NCI-H82 (cell line): ENCODE measurements around the gene MMP15.
"Not testable (repeated sequence)": the region's sequence is repeated elsewhere in the genome, so short reads cannot be mapped to it uniquely, and the experiment has no call there.

Experiments
- DNase-seq: peaks from one replicate; lab custom pipeline; 2025; lab: John Stamatoyannopoulos, UW

The MMP15 gene

GRCh38 chr16:58025351-58026138, at the start of gene MMP15:
Gene MMP15, plus strand, starts transcription at chr16:58025754. Its CDS starts 597 bp downstream, at chr16:58026351.
- peak; percentile 85 for DNase-seq

DNA sequence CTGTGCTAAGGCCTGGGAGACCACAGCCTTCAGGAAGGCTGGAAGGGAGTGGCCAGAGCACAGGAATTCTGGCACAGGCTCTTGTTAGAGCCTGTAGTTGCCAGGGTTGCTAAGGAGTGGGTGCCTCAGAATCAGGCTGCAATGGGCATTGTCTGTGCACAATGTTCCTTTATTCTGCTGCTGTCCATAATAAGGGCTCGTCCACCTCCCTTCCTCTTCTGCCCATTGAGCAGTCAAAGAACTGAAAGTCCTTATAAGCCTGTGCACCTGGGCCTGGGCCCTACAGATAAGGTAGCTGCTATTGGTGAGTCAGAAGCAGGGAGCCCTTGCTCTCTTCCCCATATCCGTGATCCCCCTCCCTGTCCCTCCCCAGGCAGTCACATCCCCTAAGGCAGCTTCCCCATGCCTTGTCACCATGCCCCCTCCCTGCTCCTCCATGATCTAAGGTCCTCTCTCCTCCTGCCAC, 49.2 kb upstream of the MMP15 start:
- DNase-seq, result no peak

DNA sequence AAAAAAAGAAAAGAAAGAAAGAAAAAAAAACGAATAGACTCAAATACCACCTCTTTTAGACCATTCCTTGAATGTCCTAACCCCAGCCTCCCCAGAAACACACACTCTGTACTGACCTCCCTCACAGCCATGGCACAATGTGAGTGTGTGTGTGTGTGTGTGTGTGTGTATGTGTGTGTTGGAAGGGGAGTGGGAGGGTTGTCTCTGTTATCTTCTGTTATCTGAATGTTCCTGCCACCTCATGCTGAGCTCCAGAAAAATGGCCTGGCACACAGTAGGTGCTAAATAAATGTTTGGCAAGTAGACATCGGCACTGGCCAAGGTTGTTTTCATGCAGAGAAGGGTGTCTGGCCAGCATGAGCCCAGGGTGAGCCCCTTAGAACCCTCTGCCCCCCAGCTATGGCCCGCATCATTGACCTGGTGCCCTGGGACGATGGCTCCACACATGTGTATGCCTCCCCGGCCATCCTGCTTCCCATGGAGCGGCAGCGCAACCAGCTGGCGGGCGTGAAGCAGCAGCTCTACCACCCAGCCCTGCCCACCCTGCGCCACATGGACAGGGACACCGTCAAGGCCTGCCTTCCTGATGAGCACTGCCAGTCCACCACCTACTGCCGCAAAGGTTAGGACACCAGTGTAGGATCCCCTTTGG, 48.0 kb upstream of the MMP15 start:
- peak; percentile 26 for DNase-seq

DNA sequence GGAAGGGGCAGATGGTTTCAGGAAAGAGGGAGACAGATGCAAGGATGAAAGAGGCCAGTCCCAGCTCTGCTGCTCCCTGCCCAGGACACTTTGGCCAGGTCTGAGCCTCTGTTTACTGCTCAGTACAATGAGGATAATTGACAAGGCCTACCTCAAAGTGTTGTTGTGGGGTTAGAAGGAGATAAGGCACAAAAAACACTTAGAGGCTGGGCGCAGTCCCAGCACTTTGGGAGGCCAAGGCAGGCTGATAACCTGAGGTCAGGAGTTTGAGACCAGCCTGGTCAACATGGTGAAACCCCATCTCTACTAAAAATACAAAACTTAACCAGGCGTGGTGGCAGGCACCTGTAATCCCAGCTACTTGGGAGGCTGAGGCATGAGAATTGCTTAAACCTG, 47.5 kb upstream of the MMP15 start:
- not testable (repeated sequence) for DNase-seq

DNA sequence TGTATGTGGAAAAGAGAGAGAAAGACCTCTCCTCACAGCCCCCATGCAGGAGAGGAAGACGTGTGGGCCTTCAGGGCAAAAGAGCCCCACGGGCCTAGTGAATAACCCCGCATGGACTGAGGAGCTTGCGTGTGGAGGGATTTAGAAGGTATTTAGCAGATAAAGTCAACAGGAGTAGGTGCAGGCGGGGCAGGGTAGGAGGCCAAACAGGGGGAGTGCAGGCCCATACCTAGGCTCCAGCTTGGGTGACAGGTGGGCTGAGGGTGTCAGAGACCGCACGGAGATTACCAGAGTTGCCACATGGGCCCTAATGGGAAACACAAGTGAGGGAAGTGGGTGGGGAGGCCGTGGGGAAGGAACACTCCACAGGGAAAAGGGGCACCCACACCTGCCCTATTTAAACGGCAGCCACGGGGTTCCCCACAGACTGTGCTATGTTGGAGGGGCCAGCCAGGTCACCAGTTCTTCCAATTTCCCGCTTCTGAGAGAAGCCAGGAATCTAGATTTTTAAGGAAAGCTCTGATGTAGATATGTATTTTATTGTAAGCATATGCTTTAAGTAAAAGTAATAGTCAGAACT, 46.5 kb upstream of the MMP15 start:
- peak; percentile 66 for DNase-seq

- DNase-seq, result no peak
Measured at GRCh38 chr16:57981636-57982035, 43.9 kb upstream of the MMP15 start.

- DNase-seq, result no peak
Measured at GRCh38 chr16:57982385-57982784, 43.2 kb upstream of the MMP15 start.

DNA sequence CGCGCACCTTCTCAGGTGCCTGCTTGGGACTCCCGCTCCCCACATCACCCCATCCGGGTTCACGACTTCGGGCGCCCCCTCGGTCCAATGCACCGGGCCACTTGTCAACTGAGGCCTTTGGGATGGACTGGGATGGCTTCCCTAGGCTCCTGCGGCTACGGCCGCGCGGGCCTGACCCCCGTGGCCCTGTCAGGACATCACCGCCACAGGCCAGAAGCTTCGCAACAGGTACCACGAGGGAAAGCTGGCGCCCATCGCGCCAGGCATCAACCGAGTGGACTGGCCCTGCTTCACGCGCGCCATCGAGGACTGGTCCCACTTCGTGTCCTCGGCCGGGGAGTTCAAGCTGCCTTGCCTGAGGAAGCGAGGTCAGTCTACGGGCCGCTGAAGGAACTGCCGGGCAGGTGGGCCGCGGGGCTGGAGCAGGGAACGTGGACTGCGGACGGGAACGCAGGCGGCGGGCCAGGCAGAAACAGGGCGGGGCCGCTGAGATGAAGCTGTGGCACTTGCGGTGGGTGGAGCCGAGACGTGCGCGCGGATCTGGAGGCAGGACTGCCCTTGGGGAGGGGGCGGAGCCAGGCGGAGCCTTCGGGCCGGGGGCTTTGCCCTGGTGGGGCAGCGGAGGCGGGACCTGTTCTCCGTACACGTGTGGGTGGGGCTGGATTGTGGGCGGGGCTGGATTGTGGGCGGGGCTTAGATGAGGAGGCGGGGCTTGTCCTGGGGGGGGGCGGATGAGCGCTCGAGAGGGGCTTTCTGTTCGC, 40.9 kb upstream of the MMP15 start:
- DNase-seq, result peak; percentile 63

DNA sequence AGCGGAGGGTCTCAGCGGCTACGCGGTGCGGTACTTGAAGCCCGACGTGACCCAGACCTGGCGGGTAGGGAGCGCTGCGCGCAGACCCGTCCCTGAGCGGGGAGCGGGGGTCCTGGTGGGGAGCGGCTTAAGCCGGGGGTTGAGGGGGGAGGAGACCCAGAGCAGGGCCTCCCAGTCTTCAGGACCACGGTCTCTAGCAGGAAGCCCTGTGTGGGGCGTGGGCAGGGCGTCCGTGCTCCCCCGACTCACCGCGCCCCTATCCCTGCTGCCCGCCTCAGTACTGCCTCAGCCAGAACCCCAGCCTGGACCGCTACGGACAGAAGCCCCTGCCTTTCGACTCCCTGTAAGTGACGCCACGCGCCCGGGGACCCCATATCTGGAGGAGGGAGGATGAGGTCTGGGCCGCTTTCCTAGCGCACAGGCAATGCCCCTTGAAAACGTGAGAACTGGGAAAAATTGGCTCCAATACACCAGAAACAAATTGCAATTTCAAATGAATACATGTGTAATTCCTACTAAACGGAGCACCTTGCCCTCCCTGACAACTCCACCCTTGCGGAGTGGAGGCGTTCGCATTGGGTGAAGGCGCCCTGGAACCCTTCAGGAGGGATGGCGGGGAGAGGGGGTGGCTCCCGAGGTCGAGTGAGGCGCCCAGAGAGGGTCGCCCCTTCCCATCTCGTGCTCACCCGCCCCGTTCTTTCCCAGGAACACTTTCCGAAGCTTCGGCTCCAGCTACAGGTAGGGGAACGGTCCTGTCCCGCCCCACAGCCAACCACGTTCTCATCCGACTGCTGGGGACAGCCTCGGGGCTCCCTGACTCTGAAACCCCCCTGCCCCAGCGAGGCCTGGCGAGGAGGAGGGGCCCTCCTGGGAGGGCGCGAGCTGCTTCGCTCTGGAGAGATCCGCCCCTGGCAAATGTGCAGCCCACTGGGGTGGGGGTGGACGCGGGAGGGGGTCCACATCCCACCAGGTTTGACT, 40.1 kb upstream of the MMP15 start:
- DNase-seq, result no peak

DNA sequence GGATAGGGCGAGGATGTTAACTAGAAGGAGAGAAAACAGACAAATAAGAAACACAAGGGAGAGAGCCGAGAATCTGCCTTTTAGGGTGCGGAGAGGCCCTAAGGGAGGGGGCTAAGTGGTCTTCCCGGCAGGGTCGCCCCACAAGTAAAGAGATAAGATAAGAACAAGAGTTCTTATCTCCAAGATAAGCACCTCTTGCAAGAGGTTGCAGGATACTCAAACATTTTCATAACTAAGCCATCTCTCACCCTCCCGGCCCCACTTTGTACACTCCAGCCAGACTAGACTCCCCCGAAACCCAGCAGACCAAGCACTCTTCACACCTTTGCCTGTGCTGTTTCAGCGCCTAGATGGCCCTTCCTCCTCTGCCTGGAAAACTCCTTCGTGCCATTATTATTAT, 39.4 kb upstream of the MMP15 start:
- no peak for DNase-seq

DNA sequence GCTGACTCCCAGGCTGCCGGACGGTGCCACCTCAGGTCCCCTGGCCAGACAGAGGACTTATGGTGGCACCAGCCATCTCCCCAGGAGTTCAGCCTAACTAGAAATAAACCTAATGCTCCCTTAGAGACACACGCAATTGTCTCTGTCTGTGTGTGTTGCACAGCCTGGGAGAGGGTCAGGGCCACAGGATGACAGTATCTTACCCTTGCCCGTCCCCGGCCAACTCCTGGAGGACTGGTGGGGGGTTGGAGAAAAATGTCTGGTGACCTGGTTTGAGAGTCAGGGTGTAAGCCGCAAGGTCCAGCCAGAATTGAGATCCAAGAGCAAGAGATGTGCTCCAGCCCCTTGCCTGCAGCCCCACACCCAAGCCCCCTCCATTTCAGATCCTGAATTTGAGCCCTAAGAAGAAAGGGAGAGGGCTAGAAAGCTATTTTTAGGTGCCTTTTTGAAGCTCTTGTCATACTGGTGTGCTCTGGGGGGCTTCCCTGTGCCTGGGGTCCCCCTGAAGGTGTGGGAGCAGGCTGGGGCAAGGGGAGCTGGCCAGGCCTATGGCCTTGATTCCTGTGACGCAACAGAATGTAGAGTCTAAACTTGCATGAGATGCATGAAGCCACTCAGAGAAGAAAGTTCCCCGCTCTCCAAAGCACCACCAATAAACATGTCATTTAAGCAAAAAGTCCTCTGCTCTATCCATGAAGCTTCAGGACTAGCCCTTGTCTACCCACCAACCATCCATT, 37.9 kb upstream of the MMP15 start:
- DNase-seq, result no peak

- no peak for DNase-seq
Measured at GRCh38 chr16:57988929-57989328, 36.6 kb upstream of the MMP15 start.

- DNase-seq, result no peak
Measured at GRCh38 chr16:57991551-57992059, 33.9 kb upstream of the MMP15 start.

GRCh38 chr16:57992084-57992483, 33.5 kb upstream of the MMP15 start:
- no peak for DNase-seq

- no peak for DNase-seq
Measured at GRCh38 chr16:57993438-57993837, 32.1 kb upstream of the MMP15 start.

- no peak for DNase-seq
Measured at GRCh38 chr16:57993897-57994296, 31.7 kb upstream of the MMP15 start.

DNA sequence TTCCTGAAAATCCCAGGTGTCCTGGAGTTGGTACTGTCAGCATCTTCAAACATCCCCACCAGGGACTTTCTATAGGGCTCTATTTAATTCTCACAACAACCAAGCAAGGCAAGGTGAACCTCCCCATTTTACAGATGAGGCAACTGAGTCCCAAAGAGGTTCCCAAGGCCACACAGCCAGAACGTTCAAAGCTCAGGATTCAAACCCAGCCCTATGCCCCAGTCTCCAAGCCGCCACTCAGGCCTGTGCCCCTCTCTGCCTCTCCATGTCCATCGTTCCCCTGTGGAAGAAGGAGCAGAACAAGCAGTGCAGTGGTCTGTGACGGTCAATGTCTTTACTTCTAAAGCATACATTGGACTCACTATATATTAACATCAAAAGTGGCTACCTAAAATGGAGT, 31.2 kb upstream of the MMP15 start:
- DNase-seq, result no peak

DNA sequence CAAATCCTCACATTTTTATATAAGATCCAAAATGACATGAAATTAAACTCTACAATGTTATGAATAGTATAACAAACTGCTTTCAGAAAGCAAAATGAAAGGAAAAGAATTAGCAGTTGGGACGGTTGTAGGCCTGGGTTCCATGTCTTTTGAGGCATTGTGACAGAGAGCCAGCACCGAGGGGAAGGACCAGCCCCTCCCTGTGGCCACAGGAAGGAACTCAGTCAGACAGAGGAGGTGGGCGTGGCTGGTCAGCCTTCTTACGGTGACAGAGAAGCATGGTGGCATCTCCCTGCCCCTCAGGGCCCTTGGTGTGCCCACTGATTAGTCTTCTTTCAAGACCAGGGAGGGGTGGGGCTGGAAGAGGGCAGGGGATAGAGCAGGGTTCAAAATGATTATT, 30.8 kb upstream of the MMP15 start:
- DNase-seq, result peak; percentile 68

GRCh38 chr16:57995721-57996405, 29.7 kb upstream of the MMP15 start:
- no peak for DNase-seq
